Measurements from ENCODE around the gene TRIM62.

Gene TRIM62

GRCh38 chr1:33163621-33164519 is 18.0 kb downstream of the TRIM62 start:
- DNase-seq (ENCODE audit: low read depth, low spot score), result peak; percentile 96
- no peak for TF ChIP-seq CTCF (IDR thresholded peaks at IDR 0.05; ENCODE audit: low read depth, low read length)

DNA sequence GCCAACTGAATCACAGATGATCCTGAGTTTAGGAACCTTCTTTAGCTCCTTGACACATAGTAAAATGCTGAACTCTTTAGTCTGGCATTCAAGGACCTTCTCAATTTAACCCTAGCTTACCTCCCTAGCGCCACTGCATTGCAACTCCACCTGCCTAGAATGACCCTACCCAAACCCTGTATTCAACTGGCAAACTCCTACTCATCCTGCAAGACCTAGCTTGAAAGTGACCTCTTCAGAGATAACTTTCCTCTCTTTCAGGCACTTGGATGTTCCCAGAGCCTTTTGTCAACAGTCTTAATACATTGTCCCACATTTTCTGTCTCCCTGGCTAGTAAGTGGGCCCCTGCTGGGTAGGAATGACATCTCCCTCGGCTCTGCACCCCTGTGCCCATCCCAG is 19.7 kb downstream of the TRIM62 start:
- DNase-seq (ENCODE audit: low read depth, low spot score), result no peak
- H3K4me3 ChIP-seq (ENCODE audit: low read depth, low read length), result no peak overlapping the region
- TF ChIP-seq CTCF (IDR thresholded peaks at IDR 0.05; ENCODE audit: low read depth, low read length), result no peak
- in situ Hi-C loops (cut with HindIII; ENCODE audit: low sequenced_read_pairs), result no loop called here

More at GRCh38 chr1:33163621-33164519, 18.0 kb downstream of the TRIM62 start:
- no peak overlapping the region for H3K4me3 ChIP-seq (ENCODE audit: low read depth, low read length)
- in situ Hi-C loops (cut with HindIII; ENCODE audit: low sequenced_read_pairs), result no loop called here

DNA sequence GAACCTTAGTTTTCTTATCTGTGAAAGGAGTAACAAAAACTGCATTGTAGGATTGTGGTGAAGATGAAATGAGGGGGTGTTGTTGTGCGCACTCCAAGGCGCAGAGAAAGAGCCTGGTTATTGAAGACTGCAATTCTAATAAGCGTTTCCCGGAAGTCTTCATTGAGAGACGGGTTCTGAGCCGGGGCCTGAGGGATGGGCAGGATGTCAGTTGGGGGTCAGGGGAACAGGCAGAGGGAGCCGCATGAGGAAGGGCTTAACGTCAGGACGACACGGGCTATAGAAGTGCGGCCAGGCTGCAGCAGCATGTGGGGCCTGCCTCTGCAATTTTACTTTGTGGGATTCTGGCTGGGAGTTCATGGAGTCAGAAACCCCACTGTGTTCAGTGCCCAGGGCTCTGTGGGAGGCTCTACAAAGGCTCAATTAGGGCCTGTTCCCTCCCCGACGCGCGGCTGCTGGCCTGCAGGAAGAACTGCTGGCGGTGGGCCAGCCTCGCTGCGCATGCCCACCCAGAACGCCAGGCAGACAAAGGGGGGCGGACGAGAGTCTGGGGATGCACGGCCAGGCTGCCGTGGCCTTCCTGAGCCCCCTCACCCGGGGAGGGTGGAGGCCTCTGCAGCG is 20.7 kb downstream of the TRIM62 start:
- in situ Hi-C loops (cut with HindIII; ENCODE audit: low sequenced_read_pairs), result no loop called here
- TF ChIP-seq CTCF (IDR thresholded peaks at IDR 0.05; ENCODE audit: low read depth, low read length), result no peak
- peak; percentile 94 for DNase-seq (ENCODE audit: low read depth, low spot score)
- H3K4me3 ChIP-seq (ENCODE audit: low read depth, low read length), result no peak overlapping the region

DNA sequence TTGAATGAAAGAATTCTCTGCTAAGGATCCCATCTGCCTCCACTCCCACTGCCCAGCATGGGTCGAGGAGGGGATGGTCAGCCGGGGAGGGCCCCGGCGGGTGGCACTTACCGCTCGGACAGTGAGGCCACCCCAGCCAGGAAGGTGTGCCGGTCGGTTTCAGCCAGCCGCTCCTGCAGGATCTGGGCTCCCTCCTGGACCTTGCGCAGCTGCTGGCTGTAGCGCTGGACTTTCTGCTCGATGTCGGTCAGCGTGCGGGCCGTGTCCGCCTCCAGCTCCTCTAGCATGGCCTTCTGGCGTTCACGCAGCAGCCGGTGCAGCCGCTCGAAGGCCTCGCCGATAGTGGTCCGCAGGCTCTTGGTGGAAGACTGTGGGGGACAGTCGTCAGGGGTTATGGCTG is 22.3 kb downstream of the TRIM62 start:
- in situ Hi-C loops (cut with HindIII; ENCODE audit: low sequenced_read_pairs), result no loop called here
- TF ChIP-seq CTCF (IDR thresholded peaks at IDR 0.05; ENCODE audit: low read depth, low read length), result no peak
- DNase-seq (ENCODE audit: low read depth, low spot score), result no peak
- no peak overlapping the region for H3K4me3 ChIP-seq (ENCODE audit: low read depth, low read length)

DNA sequence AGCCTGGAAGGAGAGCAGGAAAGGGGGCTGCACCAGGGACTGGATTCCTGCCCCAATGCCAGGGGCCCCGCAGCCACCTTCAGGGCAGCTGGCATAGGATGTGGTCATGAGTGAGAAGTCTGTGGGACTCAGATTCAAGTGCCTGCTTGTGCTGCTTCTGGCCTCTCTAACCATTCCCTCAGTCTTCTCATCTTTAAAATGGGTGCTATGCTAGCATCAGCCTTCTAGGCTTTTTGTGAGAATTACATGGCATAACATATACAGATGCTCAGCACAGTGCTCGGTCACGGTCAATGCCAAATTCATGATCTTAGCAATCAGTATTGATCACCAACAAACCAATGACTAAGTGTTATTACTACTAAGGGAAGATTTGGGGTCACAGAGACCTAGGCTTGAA is 23.5 kb downstream of the TRIM62 start:
- in situ Hi-C loops (cut with HindIII; ENCODE audit: low sequenced_read_pairs), result no loop called here
- TF ChIP-seq CTCF (IDR thresholded peaks at IDR 0.05; ENCODE audit: low read depth, low read length), result no peak
- no peak overlapping the region for H3K4me3 ChIP-seq (ENCODE audit: low read depth, low read length)
- no peak for DNase-seq (ENCODE audit: low read depth, low spot score)

- DNase-seq (ENCODE audit: low read depth, low spot score), result no peak
- no peak for TF ChIP-seq CTCF (IDR thresholded peaks at IDR 0.05; ENCODE audit: low read depth, low read length)
- in situ Hi-C loops (cut with HindIII; ENCODE audit: low sequenced_read_pairs), result no loop called here
- no peak overlapping the region for H3K4me3 ChIP-seq (ENCODE audit: low read depth, low read length)
These were observed 24.7 kb downstream of the TRIM62 start for GRCh38 chr1:33157131-33157530.
